Prostate gland (tissue), 2 donors: Measurements from ENCODE around the gene CDH9.

ENCODE experiments used
- POLR2A ChIP-seq: fragments of 450-650 bp; IDR thresholded peaks from one replicate; pipeline ENCODE4 v1.6.1; 2016; ENCODE audit warnings: antibody characterized with exemption, mild to moderate bottlenecking
- POLR2AphosphoS5 ChIP-seq: sonication (generic); formaldehyde crosslinking; IDR thresholded peaks from one replicate; pipeline ENCODE4 v1.6.1; 2017; ENCODE audit warnings: antibody characterized with exemption
- TF ChIP-seq, protein P1 (sequence below), 4 experiments: fragments of 200-600 bp in 2 of 4; fragments of 450-650 bp in 2 of 4; sonication (generic) in 2 of 4; IDR thresholded peaks; 1 replicate in 3 of 4; 2 replicates in 1 of 4; pipeline ENCODE4 v1.5.1; 2016 to 2019; ENCODE audit warnings: antibody characterized with exemption in 4 of 4, mild to moderate bottlenecking in 2 of 4, moderate library complexity in 2 of 4

DNA sequence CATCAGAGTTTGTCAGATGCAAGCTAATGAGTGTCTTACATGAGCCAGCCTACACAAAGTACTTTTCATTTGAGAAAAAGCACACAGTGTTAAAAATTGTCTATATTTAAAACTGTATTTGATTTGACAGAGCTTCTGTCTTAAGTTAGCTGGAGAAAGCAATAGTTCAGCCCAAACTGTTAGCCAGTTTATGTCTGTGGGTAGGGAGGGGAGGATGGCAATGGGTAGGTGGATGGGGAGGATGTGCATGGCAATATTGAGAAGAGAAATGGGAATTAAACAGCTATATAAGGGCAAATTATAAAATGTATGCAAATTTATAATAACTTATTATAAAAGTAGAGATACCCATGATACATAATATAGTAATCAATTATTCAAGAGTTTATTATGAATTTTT is 31.3 kb downstream of the CDH9 start:
- TF ChIP-seq, protein P1, sequence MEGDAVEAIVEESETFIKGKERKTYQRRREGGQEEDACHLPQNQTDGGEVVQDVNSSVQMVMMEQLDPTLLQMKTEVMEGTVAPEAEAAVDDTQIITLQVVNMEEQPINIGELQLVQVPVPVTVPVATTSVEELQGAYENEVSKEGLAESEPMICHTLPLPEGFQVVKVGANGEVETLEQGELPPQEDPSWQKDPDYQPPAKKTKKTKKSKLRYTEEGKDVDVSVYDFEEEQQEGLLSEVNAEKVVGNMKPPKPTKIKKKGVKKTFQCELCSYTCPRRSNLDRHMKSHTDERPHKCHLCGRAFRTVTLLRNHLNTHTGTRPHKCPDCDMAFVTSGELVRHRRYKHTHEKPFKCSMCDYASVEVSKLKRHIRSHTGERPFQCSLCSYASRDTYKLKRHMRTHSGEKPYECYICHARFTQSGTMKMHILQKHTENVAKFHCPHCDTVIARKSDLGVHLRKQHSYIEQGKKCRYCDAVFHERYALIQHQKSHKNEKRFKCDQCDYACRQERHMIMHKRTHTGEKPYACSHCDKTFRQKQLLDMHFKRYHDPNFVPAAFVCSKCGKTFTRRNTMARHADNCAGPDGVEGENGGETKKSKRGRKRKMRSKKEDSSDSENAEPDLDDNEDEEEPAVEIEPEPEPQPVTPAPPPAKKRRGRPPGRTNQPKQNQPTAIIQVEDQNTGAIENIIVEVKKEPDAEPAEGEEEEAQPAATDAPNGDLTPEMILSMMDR (IDR thresholded peaks at IDR 0.05): no peak
- TF ChIP-seq POLR2AphosphoS5: no peak
- TF ChIP-seq POLR2A: no peak
